ENCODE results near the gene ZNF277.
A peak's percentile ranks its signal among the peaks of the same experiment; 100 is the strongest.

The ZNF277 gene

DNA sequence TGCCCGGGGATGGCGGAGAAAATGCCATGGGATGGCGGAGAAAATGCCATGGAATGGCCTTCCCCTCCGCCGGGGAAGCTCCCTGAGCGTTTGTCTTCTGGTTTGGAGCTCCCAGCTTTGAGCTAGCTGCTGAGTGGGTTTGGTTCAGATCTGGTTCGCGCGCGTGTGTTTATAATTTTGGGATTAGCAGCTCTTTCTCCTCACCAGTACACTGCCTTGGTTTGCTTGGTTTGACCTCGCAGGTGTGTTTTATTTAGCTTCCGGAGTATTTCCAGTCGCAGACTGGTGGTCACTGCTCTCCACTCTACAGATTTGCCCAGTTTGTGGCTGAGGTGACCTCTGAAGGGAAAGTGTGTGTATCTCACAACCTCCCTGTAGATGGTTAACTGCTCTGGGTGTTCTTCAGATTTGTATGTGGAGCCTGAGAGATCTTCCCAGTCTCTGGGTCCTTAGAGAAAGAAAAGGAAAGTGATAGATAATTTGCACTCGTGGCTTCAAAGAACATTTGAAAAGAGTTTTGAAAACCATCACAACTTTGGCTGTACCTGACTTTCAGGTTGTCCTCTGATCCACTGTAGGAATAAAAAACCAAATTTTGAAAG is 597 bp downstream of the ZNF277 start:
- TF ChIP-seq, protein P1, sequence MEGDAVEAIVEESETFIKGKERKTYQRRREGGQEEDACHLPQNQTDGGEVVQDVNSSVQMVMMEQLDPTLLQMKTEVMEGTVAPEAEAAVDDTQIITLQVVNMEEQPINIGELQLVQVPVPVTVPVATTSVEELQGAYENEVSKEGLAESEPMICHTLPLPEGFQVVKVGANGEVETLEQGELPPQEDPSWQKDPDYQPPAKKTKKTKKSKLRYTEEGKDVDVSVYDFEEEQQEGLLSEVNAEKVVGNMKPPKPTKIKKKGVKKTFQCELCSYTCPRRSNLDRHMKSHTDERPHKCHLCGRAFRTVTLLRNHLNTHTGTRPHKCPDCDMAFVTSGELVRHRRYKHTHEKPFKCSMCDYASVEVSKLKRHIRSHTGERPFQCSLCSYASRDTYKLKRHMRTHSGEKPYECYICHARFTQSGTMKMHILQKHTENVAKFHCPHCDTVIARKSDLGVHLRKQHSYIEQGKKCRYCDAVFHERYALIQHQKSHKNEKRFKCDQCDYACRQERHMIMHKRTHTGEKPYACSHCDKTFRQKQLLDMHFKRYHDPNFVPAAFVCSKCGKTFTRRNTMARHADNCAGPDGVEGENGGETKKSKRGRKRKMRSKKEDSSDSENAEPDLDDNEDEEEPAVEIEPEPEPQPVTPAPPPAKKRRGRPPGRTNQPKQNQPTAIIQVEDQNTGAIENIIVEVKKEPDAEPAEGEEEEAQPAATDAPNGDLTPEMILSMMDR (conservative IDR thresholded peaks at IDR 0.05; ENCODE audit: low read depth, low read length), result no peak
- DNase-seq (ENCODE audit: low read depth), result peak; percentile 24
- H3K4me3 ChIP-seq (ENCODE audit: low read depth, low read length), result peak overlapping the region; percentile 97

DNA sequence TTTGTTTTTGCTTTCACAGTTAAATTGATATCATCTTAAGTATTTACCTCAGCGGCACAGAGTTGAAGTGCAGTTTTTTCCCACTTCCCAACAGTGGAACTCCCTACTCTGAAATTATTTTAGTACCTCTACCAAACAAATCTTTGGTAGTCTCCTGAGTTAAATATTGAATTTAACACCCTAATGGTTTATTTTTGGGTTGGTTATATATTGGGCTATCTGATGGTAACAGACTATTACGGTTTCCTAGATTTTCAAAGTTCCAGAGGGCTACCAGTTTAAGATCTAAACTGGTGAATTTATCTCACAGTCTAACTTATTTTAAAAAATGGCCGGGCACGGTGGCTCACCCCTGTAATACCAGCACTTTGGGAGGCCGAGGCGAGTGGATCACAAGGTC is 1.3 kb downstream of the ZNF277 start:
- DNase-seq (ENCODE audit: low read depth), result no peak
- TF ChIP-seq, protein P1 (conservative IDR thresholded peaks at IDR 0.05; ENCODE audit: low read depth, low read length), result no peak
- H3K4me3 ChIP-seq (ENCODE audit: low read depth, low read length), result no peak overlapping the region

DNA sequence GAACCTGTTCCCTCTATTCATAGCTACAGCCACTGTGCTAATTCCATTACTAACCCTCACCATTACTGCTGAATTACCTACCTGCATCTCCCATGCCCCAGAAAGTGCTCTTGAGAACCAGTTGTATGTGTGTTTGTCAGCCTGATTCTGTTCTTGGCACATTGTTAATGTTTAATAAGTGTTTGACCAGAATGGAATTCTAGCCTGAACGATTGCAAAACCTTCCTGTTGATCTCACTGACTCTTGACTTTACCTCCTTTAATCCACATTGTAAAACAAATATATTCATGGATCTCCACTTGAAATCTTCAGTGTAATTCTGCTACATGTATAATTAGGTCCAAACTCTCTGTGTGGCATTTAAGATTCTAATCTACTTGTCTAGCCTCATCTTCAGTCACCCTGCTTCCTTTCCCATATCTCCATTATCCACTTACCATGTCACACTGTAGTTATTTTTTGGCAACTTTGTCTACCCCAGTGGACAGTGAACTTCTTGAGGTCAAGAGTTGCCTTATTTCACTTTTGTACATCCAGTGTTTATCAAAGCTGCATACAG is 4.9 kb downstream of the ZNF277 start:
- peak; percentile 71 for DNase-seq (ENCODE audit: low read depth)
- TF ChIP-seq, protein P1 (conservative IDR thresholded peaks at IDR 0.05; ENCODE audit: low read depth, low read length), result no peak
- no peak overlapping the region for H3K4me3 ChIP-seq (ENCODE audit: low read depth, low read length)

DNA sequence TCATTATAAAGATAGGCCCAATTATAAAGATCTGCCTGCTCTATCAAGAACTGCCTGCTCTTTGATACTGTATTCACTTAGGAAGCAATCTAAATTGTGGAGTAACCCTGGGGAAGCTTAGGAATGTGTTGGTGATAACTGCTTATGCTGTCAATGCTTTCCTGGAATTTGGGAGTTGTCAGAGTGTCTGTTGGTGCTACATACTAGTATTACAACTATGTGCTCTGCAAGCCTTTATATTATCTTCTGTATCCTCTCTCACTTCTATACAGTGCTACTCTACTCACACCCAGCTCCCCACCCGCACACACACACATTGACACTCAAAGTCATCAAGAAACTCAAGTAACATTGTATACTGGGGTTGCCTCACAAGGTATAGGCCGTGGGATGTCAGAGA is 6.1 kb downstream of the ZNF277 start:
- no peak overlapping the region for H3K4me3 ChIP-seq (ENCODE audit: low read depth, low read length)
- TF ChIP-seq, protein P1 (conservative IDR thresholded peaks at IDR 0.05; ENCODE audit: low read depth, low read length), result no peak
- peak; percentile 44 for DNase-seq (ENCODE audit: low read depth)

DNA sequence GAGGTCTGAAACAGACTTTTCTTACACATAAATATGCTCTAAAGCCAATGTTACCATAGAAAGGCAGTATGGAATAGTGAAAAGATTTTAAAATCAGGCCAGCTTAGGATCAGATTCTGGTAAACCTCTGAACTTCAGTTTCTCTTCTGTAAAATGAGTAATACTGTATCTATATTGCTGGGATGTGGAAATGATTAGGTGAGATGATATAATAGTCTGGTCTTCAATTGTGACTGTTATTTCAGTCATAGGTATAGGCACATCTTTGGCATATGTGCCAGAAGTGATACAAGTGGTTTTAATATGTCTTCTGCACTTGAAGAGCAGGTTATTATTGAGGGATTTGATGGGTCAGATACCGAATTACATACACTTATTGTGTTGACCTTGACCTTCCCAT is 7.2 kb downstream of the ZNF277 start:
- no peak for DNase-seq (ENCODE audit: low read depth)
- H3K4me3 ChIP-seq (ENCODE audit: low read depth, low read length), result no peak overlapping the region
- TF ChIP-seq, protein P1 (conservative IDR thresholded peaks at IDR 0.05; ENCODE audit: low read depth, low read length), result no peak

DNA sequence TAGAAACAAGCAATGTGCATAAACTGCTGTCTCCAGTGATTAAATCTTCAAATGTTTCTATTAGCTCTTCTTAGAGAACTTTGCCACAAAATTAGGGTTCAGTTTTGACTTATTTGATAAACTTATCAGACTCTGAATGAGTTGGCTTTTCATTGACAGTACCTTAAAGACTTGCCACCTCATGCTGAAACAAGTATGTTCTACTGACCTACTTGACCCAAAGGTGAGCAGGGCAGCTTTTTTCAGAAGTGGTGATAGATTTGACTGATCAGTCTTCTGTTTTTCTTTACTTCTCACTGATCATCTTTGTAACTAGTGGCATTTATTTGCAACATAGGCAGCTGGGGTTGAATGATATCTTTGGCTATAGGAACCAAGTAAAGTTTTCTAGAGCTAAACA is 7.8 kb downstream of the ZNF277 start:
- H3K4me3 ChIP-seq (ENCODE audit: low read depth, low read length), result no peak overlapping the region
- DNase-seq (ENCODE audit: low read depth), result no peak
- TF ChIP-seq, protein P1 (conservative IDR thresholded peaks at IDR 0.05; ENCODE audit: low read depth, low read length), result no peak

DNA sequence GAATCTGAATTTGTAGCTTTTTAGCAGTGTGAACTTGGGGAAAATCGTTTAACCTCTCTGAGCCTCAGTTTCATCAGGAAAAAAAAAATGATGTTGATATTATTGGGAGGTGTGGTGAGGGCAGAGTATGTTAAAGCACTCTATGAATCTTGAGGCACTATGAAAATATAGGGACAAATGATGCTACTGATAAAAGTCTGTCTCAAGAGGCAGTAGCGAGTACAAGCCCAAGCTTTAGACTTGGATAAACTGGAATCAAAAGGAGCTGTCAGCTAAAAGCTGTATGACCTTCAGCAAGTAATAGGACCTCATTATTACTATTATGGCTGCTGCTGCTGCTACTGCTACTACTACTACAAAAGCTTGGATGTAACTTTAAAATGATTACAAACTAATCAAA is 8.4 kb downstream of the ZNF277 start:
- TF ChIP-seq, protein P1 (conservative IDR thresholded peaks at IDR 0.05; ENCODE audit: low read depth, low read length), result no peak
- no peak overlapping the region for H3K4me3 ChIP-seq (ENCODE audit: low read depth, low read length)
- DNase-seq (ENCODE audit: low read depth), result peak; percentile 17

Measured in choroid plexus epithelial cell (primary cell).